ENCODE measurements around the gene ABAT. TPM values are rescaled to one million over a fixed set of nuclear protein-coding genes. Genes with fewer than 3 reads are reported as not detected.
A peak's percentile ranks its signal among the peaks of the same experiment; 100 is the strongest.

Gene ABAT
- total RNA-seq, 4 donors from 2014 or later: 2.0 to 8.5 (median 5.9) TPM

- H3K9me3 ChIP-seq: no peaks in the 10 kb centered on the region
- H3K4me3 ChIP-seq: no peak overlapping the region
- no peaks in the 10 kb centered on the region for H3K4me1 ChIP-seq
- no peaks in the 10 kb centered on the region for H3K27me3 ChIP-seq
- TF ChIP-seq POLR2A (IDR thresholded peaks at IDR 0.05) (no peak), POLR2AphosphoS5 (IDR thresholded peaks at IDR 0.05) (no peak), CTCF (IDR thresholded peaks at IDR 0.05) (no peak), EP300 (IDR thresholded peaks at IDR 0.05) (no peak)
- DNase-seq (ENCODE audit: low spot score in 2 of 2): peak in 1 of 2 donors; percentile 33
- 80% methylated on average over 10 of the region's 10 CpGs for WGBS
- peaks cover 33% of the 10 kb centered on the region for H3K36me3 ChIP-seq
- no peak overlapping the region for H3K27ac ChIP-seq
Measured at GRCh38 chr16:8763899-8764298, 89.5 kb downstream of the ABAT start.

DNA sequence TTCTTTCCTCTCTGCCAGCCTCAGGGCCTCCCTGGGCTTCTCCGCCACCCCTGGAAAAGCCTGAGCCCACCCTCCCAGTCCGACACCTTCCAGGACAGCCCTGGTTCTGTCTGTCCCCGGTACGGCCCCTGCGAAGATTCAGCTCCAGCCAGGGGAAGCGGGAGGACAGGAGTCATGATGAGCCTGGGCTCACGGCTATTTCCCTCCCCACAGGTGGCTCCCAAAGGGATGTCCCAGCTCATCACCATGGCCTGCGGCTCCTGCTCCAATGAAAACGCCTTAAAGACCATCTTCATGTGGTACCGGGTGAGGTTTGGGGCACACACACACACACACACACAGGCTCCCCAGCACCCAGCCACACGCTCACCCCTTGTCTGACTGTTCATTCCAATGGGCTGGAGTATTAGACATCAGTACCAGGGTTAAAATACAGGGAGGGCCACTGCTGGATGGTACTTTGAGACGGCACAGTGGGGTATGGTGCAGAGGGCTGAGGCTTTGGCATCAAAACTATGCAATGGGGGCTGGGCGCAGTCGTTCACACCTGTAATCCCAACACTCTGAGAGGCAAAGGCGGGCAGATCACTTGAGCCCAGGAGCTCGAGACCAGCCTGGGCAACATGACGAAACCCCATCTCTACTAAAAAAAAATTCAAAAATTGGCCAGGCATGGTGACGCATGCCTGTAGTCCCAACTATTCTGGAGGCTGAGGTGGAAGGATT is 90.3 kb downstream of the ABAT start:
- TF ChIP-seq EP300 (IDR thresholded peaks at IDR 0.05): no peak
- TF ChIP-seq POLR2AphosphoS5 (IDR thresholded peaks at IDR 0.05): no peak
- TF ChIP-seq CTCF (IDR thresholded peaks at IDR 0.05): no peak
- no peak for TF ChIP-seq POLR2A (IDR thresholded peaks at IDR 0.05)
- no peak overlapping the region for H3K4me3 ChIP-seq
- H3K36me3 ChIP-seq: peaks cover 36% of the 10 kb centered on the region
- H3K4me1 ChIP-seq: no peaks in the 10 kb centered on the region
- DNase-seq (ENCODE audit: low spot score in 2 of 2): peak in 1 of 2 donors; percentile 35
- H3K9me3 ChIP-seq: no peaks in the 10 kb centered on the region
- H3K27me3 ChIP-seq: no peaks in the 10 kb centered on the region
- WGBS: 89% methylated on average over 14 of the region's 18 CpGs
- no peak overlapping the region for H3K27ac ChIP-seq

- Histone ChIP-seq H3K4me3 (no peak overlapping the region), H3K4me1 (no peaks in the 10 kb centered on the region), H3K36me3 (peaks cover 40% of the 10 kb centered on the region), H3K9me3 (no peaks in the 10 kb centered on the region), H3K27ac (no peak overlapping the region), H3K27me3 (no peaks in the 10 kb centered on the region)
- TF ChIP-seq CTCF (IDR thresholded peaks at IDR 0.05) (no peak), EP300 (IDR thresholded peaks at IDR 0.05) (no peak), POLR2A (IDR thresholded peaks at IDR 0.05) (no peak), POLR2AphosphoS5 (IDR thresholded peaks at IDR 0.05) (no peak)
- peak in 1 of 2 donors; percentile 28 for DNase-seq (ENCODE audit: low spot score in 2 of 2)
- 89% methylated on average over 4 of the region's 8 CpGs for WGBS
Measured at GRCh38 chr16:8767176-8767575, 92.8 kb downstream of the ABAT start.

DNA sequence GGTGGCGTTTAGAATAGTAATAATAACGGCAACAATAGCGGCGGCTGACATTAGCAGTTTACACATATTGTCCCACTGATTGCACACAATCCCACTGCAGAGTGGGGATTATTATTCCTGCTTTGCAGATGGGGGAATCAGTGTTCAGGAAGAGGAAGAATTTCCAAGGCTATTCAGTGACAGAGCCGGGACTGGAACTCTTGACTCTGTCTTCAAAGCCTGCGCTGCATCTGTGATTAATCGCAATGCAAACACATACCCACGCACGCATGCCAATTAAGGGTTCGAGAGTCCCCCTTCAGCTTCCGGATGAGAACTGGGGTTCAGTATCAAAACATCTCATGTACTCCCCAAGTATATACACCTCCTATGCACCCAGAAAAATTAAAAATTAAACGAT is 93.9 kb downstream of the ABAT start:
- H3K9me3 ChIP-seq: no peaks in the 10 kb centered on the region
- no peak for DNase-seq (ENCODE audit: low spot score in 2 of 2)
- H3K4me3 ChIP-seq: no peak overlapping the region
- TF ChIP-seq POLR2AphosphoS5 (IDR thresholded peaks at IDR 0.05) (no peak), POLR2A (IDR thresholded peaks at IDR 0.05) (no peak), CTCF (IDR thresholded peaks at IDR 0.05) (no peak)
- no peak overlapping the region for H3K27ac ChIP-seq
- no peaks in the 10 kb centered on the region for H3K4me1 ChIP-seq
- H3K27me3 ChIP-seq: no peaks in the 10 kb centered on the region
- WGBS: 90% methylated on average over 12 of the region's 12 CpGs
- H3K36me3 ChIP-seq: peaks cover 47% of the 10 kb centered on the region

GRCh38 chr16:8768692-8769091 is 94.3 kb downstream of the ABAT start:
- no peaks in the 10 kb centered on the region for H3K27me3 ChIP-seq
- H3K4me1 ChIP-seq: no peaks in the 10 kb centered on the region
- no peak overlapping the region for H3K27ac ChIP-seq
- no peaks in the 10 kb centered on the region for H3K9me3 ChIP-seq
- TF ChIP-seq EP300 (IDR thresholded peaks at IDR 0.05) (no peak), POLR2AphosphoS5 (IDR thresholded peaks at IDR 0.05) (no peak), CTCF (IDR thresholded peaks at IDR 0.05) (no peak), POLR2A (IDR thresholded peaks at IDR 0.05) (no peak)
- H3K36me3 ChIP-seq: peaks cover 47% of the 10 kb centered on the region
- WGBS: 88% methylated on average over 12 of the region's 12 CpGs
- DNase-seq (ENCODE audit: low spot score in 2 of 2): no peak
- H3K4me3 ChIP-seq: no peak overlapping the region
